H9 (cell line): ENCODE measurements around the gene NCBP3. TPM values are rescaled to one million over a fixed set of nuclear protein-coding genes. Genes with fewer than 3 reads are reported as not detected.

ENCODE experiments used
- DNase-seq: peaks from one replicate; pipeline ENCODE4 v3.0.0-alpha.2; 2017
- H2AFZ ChIP-seq: one replicate; pipeline ENCODE4 v1.6.1; 2013; ENCODE audit warnings: mild to moderate bottlenecking, low read length, control low read depth, moderate library complexity
- H2AK5ac ChIP-seq: 2 replicates; pipeline ENCODE4 v1.6.1; 2013; ENCODE audit warnings: low read length, control low read depth, mixed read lengths; ENCODE audit not compliant: insufficient read length
- H2BK120ac ChIP-seq: one replicate; pipeline ENCODE4 v1.6.1; 2013; ENCODE audit warnings: low read depth, mild to moderate bottlenecking, low read length, control low read depth, inconsistent platforms; ENCODE audit not compliant: poor library complexity, severe bottlenecking
- H2BK12ac ChIP-seq: 2 replicates; pipeline ENCODE4 v1.6.1; 2013; ENCODE audit warnings: low read length, control low read depth, mixed read lengths, low read depth; ENCODE audit not compliant: insufficient read length
- H2BK15ac ChIP-seq: 2 replicates; pipeline ENCODE4 v1.6.1; 2013; ENCODE audit warnings: low read depth, low read length, control low read depth
- H2BK20ac ChIP-seq: one replicate; pipeline ENCODE4 v1.6.1; 2013; ENCODE audit warnings: low read depth, mild to moderate bottlenecking, low read length, control low read depth, inconsistent platforms; ENCODE audit not compliant: poor library complexity, severe bottlenecking
- H2BK5ac ChIP-seq: 2 replicates; pipeline ENCODE4 v1.6.1; 2013; ENCODE audit warnings: low read length, control low read depth, mixed read lengths; ENCODE audit not compliant: insufficient read length
- H3K14ac ChIP-seq: 2 replicates; pipeline ENCODE4 v1.6.1; 2013; ENCODE audit warnings: low read length, control low read depth; ENCODE audit not compliant: insufficient read depth
- H3K18ac ChIP-seq: 2 replicates; pipeline ENCODE4 v1.6.1; 2013; ENCODE audit warnings: low read depth, mild to moderate bottlenecking, mixed read lengths, low read length, control low read depth; ENCODE audit not compliant: insufficient read length
- H3K23ac ChIP-seq: 2 replicates; pipeline ENCODE4 v1.6.1; 2013; ENCODE audit warnings: low read length, control low read depth, mixed read lengths, low read depth; ENCODE audit not compliant: insufficient read length
- H3K23me2 ChIP-seq: 2 replicates; pipeline ENCODE4 v1.6.1; 2013; ENCODE audit warnings: low read depth, mild to moderate bottlenecking, mixed read lengths, low read length, control low read depth; ENCODE audit not compliant: insufficient read length, poor library complexity, severe bottlenecking
- H3K27ac ChIP-seq: 2 replicates; pipeline ENCODE4 v1.5.1; 2013; ENCODE audit warnings: low read length, control low read depth, mixed read lengths, low read depth; ENCODE audit not compliant: insufficient read length
- H3K27me3 ChIP-seq: 2 replicates; pipeline ENCODE4 v1.6.1; 2013; ENCODE audit warnings: low read length, control low read depth, inconsistent platforms; ENCODE audit not compliant: insufficient read depth
- H3K4ac ChIP-seq: 2 replicates; pipeline ENCODE4 v1.6.1; 2013; ENCODE audit warnings: low read depth, mild to moderate bottlenecking, control low read depth, inconsistent platforms, low read length, moderate library complexity
- H3K4me1 ChIP-seq: 2 replicates; pipeline ENCODE4 v1.6.1; 2013; ENCODE audit warnings: low read length, control low read depth, inconsistent platforms; ENCODE audit not compliant: insufficient read depth
- H3K4me2 ChIP-seq: 2 replicates; pipeline ENCODE4 v1.6.1; 2013; ENCODE audit warnings: low read length, control low read depth, mixed read lengths; ENCODE audit not compliant: insufficient read length, insufficient read depth
- H3K56ac ChIP-seq: 2 replicates; pipeline ENCODE4 v1.6.1; 2013; ENCODE audit warnings: low read depth, mild to moderate bottlenecking, mixed read lengths, low read length, control low read depth; ENCODE audit not compliant: insufficient read length
- H3K79me1 ChIP-seq: 2 replicates; pipeline ENCODE4 v1.6.1; 2013; ENCODE audit warnings: low read depth, mild to moderate bottlenecking, moderate library complexity, low read length, control low read depth, inconsistent platforms; ENCODE audit not compliant: insufficient read depth, poor library complexity, severe bottlenecking
- H3K79me2 ChIP-seq: 2 replicates; pipeline ENCODE4 v1.6.1; 2013; ENCODE audit warnings: low read length, control low read depth, inconsistent platforms; ENCODE audit not compliant: insufficient read depth
- H3K9ac ChIP-seq: 2 replicates; pipeline ENCODE4 v1.6.1; 2013; ENCODE audit warnings: low read length, control low read depth, mixed read lengths; ENCODE audit not compliant: insufficient read length; ENCODE audit errors: extremely low read depth
- H3K9me3 ChIP-seq: one replicate; pipeline ENCODE4 v1.6.1; 2013; ENCODE audit warnings: low read depth, low read length, inconsistent platforms; ENCODE audit not compliant: control insufficient read depth
- H3T11ph ChIP-seq: one replicate; pipeline ENCODE4 v1.6.1; 2013; ENCODE audit warnings: mild to moderate bottlenecking, low read length, control low read depth, inconsistent platforms
- H4K20me1 ChIP-seq: one replicate; pipeline ENCODE4 v1.6.1; 2013; ENCODE audit not compliant: control insufficient read depth, insufficient read length, insufficient read depth
- H4K5ac ChIP-seq: 2 replicates; pipeline ENCODE4 v1.6.1; 2013; ENCODE audit warnings: low read depth, mild to moderate bottlenecking, mixed read lengths, low read length, control low read depth; ENCODE audit not compliant: insufficient read length
- H4K8ac ChIP-seq: replicated peaks from 2 replicates; pipeline ENCODE4 v1.6.1; 2013; ENCODE audit warnings: low read length, control low read depth, mixed read lengths, low read depth; ENCODE audit not compliant: insufficient read length
- H4K91ac ChIP-seq: 2 replicates; pipeline ENCODE4 v1.6.1; 2013; ENCODE audit warnings: low read depth, mild to moderate bottlenecking, moderate library complexity, mixed read lengths, low read length, control low read depth; ENCODE audit not compliant: insufficient read length
- H3K27ac Mint-ChIP-seq, 3 experiments: 2 replicates in 2 of 3; 3 replicates in 1 of 3; pipeline ENCODE4 v1.8.0; 2020 to 2021; ENCODE audit warnings: mixed read lengths in 3 of 3, mild to moderate bottlenecking in 1 of 3, moderate library complexity in 1 of 3
- H3K27me3 Mint-ChIP-seq: 2 replicates; pipeline ENCODE4 v1.8.0; 2021; ENCODE audit warnings: low read depth, mild to moderate bottlenecking, moderate library complexity, mixed read lengths
- H3K36me3 Mint-ChIP-seq, 3 experiments: 2 replicates in 2 of 3; 3 replicates in 1 of 3; pipeline ENCODE4 v1.8.0; 2020 to 2021; ENCODE audit warnings: low read depth in 3 of 3, mixed read lengths in 3 of 3; ENCODE audit not compliant: insufficient read depth in 1 of 3
- H3K4me1 Mint-ChIP-seq, 2 experiments: 2 replicates each; pipeline ENCODE4 v1.8.0; 2020; ENCODE audit warnings: mixed read lengths in 2 of 2
- H3K4me3 Mint-ChIP-seq, 2 experiments: 2 replicates in 1 of 2; 3 replicates in 1 of 2; pipeline ENCODE4 v1.8.0; 2020 to 2021; ENCODE audit warnings: mild to moderate bottlenecking in 2 of 2, mixed read lengths in 2 of 2, moderate library complexity in 1 of 2
- H3K9me3 Mint-ChIP-seq, 2 experiments: 2 replicates in 1 of 2; 3 replicates in 1 of 2; pipeline ENCODE4 v1.8.0; 2020; ENCODE audit warnings: mild to moderate bottlenecking in 2 of 2, mixed read lengths in 2 of 2, moderate library complexity in 1 of 2
- WGBS: extraction: QIAGEN DNeasy Blood & Tissue Kit; methylation state at CpG from one replicate; pipeline ENCODE4 v1.1.7; 2013; ENCODE audit warnings: missing lambda C conversion rate, low lambda C conversion rate, mixed read lengths; ENCODE audit not compliant: insufficient read length; ENCODE audit errors: extremely low coverage; 5-methylcytosine and 5-hydroxymethylcytosine counted together
- total RNA-seq: library from RNA; stranded (reverse); gene quantifications from 2 replicates; pipeline ENCODE4 v1.2.1, GENCODE V29; 2021
- TF ChIP-seq, protein P1 (sequence below): fragments of 200-600 bp; sonication (generic); conservative IDR thresholded peaks from 3 replicates; pipeline ENCODE4 v1.8.0; 2021; ENCODE audit warnings: antibody characterized with exemption, mild to moderate bottlenecking

Gene NCBP3
- total RNA-seq, 1 experiment from 2014 or later = 45.7 TPM

DNA sequence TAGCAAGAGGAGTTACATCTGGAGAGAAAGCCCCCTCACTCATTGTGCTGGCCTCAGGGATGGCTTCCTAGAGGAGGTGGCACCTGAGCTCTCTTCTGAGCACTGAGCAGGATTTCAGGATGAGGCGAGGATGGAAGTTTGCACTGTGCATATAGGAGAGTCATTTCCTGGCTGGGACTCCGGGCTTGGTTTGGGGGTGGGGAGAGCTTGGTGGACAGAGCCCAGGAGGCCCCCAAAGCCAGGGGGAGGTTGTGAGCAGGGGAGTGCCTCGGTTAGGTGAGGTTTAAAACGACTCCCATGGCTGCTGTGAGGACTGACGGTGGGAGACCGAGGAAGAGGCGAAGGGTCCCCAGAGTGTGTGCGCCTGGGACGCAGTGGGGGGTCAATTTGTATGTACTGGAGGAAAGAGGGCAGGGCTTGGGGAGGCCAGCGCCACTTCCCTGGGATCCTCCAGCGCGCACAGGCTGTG lies 45.6 kb upstream of the NCBP3 start:
- Mint-ChIP-seq H3K36me3 (no peaks in the 10 kb centered on the region), H3K27ac (no peak overlapping the region), H3K27me3 (peaks cover 12% of the 10 kb centered on the region), H3K9me3 (no peaks in the 10 kb centered on the region), H3K4me3 (peak overlapping the region; percentile 77), H3K4me1 (peaks cover 32 to 54% of the 10 kb centered on the region in 2 experiments)
- WGBS = no CpG with 5 or more reads among the region's 12 CpGs
- H3K9ac ChIP-seq = no peak overlapping the region
- H2BK120ac ChIP-seq = no peak overlapping the region
- H2BK15ac ChIP-seq = no peak overlapping the region
- H3K4ac ChIP-seq = no peak overlapping the region
- H4K5ac ChIP-seq = no peak overlapping the region
- H3K18ac ChIP-seq = no peak overlapping the region
- H4K8ac ChIP-seq = no peak overlapping the region
- H2BK5ac ChIP-seq = no peak overlapping the region
- H2AK5ac ChIP-seq = no peak overlapping the region
- no peaks in the 10 kb centered on the region for H3K79me2 ChIP-seq
- peaks cover 6% of the 10 kb centered on the region for H3K23me2 ChIP-seq
- peak overlapping the region; percentile 47 for H3K4me2 ChIP-seq
- H3K23ac ChIP-seq = no peak overlapping the region
- no peak overlapping the region for H3K56ac ChIP-seq
- no peak overlapping the region; the same call in 1 of the 2 replicates for H3K14ac ChIP-seq
- no peaks in the 10 kb centered on the region; the same call in 1 of the 2 replicates for H3K27me3 ChIP-seq
- H2BK12ac ChIP-seq = no peak overlapping the region
- H3T11ph ChIP-seq = no peak overlapping the region
- no peak overlapping the region for H3K27ac ChIP-seq
- no peak for DNase-seq
- no peaks in the 10 kb centered on the region for H3K79me1 ChIP-seq
- peaks cover 2% of the 10 kb centered on the region; the same call in 1 of the 2 replicates for H3K4me1 ChIP-seq
- H2BK20ac ChIP-seq = no peak overlapping the region
- H4K20me1 ChIP-seq = no peaks in the 10 kb centered on the region
- TF ChIP-seq, protein P1, sequence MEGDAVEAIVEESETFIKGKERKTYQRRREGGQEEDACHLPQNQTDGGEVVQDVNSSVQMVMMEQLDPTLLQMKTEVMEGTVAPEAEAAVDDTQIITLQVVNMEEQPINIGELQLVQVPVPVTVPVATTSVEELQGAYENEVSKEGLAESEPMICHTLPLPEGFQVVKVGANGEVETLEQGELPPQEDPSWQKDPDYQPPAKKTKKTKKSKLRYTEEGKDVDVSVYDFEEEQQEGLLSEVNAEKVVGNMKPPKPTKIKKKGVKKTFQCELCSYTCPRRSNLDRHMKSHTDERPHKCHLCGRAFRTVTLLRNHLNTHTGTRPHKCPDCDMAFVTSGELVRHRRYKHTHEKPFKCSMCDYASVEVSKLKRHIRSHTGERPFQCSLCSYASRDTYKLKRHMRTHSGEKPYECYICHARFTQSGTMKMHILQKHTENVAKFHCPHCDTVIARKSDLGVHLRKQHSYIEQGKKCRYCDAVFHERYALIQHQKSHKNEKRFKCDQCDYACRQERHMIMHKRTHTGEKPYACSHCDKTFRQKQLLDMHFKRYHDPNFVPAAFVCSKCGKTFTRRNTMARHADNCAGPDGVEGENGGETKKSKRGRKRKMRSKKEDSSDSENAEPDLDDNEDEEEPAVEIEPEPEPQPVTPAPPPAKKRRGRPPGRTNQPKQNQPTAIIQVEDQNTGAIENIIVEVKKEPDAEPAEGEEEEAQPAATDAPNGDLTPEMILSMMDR = no peak
- no peak overlapping the region for H4K91ac ChIP-seq
- H2AFZ ChIP-seq = no peak overlapping the region
- H3K9me3 ChIP-seq = no peaks in the 10 kb centered on the region
